Measurements from ENCODE around the gene KRR1. TPM values are rescaled to one million over a fixed set of nuclear protein-coding genes. Genes with fewer than 3 reads are reported as not detected.
"Not testable (repeated sequence)": the region's sequence is repeated elsewhere in the genome, so short reads cannot be mapped to it uniquely, and the experiment has no call there.

KRR1 gene
- total RNA-seq, 1 experiment from 2014 or later: 73.2 TPM

DNA sequence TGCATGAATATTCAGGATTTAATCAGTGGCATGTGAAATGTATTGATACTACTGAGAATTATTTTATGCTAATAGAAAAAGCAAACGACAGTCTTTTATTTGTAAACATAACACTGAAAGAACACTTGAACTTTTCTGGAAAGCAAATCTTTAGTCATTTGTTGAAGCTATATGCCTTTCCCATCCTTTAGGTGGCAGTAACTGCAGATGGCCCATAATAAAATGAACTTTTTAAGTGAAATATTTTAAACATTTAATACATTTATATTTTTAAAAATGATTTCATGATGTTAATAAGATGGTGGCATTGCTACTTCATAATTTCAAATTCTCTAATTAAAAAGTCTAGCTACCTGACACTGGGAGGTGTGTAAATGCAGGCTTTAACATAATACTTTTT is 13.9 kb upstream of the KRR1 start:
- Mint-ChIP-seq H3K36me3 (ENCODE audit: insufficient read depth, unreplicated experiment) (no peaks in the 10 kb centered on the region), H3K4me3 (ENCODE audit: unreplicated experiment) (no peak overlapping the region), H3K27me3 (ENCODE audit: insufficient read depth, unreplicated experiment) (peaks cover 2% of the 10 kb centered on the region), H3K9me3 (ENCODE audit: unreplicated experiment) (peaks cover 9% of the 10 kb centered on the region), H3K27ac (ENCODE audit: unreplicated experiment) (no peak overlapping the region), H3K4me1 (ENCODE audit: low read depth, unreplicated experiment) (peaks cover 17% of the 10 kb centered on the region)
- intact Hi-C loops (cut with micrococcal nuclease; ENCODE audit: unreplicated experiment): loop anchor here (5.0 kb wide), 1 partner anchor 822 kb away; the partner anchor contains the start of gene BBS10
- H3K4me1 ChIP-seq: no peaks in the 10 kb centered on the region
- H3K4me3 ChIP-seq (ENCODE audit: low read depth, low read length): no peak overlapping the region
- no TSS peak for BruUV-seq (replicated peaks)
- no peaks in the 10 kb centered on the region for H3K27me3 ChIP-seq (replicated peaks; ENCODE audit: control insufficient read depth, insufficient read depth, low read length)
- ChIA-PET POLR2A (interaction anchor here (0.7 kb wide), 1 partner anchor 226 kb away, joined by 7 read pairs; no protein-coding TSS in a partner anchor), CTCF (interaction anchor here (3.4 kb wide), 1 partner anchor 507 kb away, joined by 18 read pairs; the partner anchor contains the start of gene PHLDA1)
- TF ChIP-seq, protein P1, sequence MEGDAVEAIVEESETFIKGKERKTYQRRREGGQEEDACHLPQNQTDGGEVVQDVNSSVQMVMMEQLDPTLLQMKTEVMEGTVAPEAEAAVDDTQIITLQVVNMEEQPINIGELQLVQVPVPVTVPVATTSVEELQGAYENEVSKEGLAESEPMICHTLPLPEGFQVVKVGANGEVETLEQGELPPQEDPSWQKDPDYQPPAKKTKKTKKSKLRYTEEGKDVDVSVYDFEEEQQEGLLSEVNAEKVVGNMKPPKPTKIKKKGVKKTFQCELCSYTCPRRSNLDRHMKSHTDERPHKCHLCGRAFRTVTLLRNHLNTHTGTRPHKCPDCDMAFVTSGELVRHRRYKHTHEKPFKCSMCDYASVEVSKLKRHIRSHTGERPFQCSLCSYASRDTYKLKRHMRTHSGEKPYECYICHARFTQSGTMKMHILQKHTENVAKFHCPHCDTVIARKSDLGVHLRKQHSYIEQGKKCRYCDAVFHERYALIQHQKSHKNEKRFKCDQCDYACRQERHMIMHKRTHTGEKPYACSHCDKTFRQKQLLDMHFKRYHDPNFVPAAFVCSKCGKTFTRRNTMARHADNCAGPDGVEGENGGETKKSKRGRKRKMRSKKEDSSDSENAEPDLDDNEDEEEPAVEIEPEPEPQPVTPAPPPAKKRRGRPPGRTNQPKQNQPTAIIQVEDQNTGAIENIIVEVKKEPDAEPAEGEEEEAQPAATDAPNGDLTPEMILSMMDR (IDR thresholded peaks at IDR 0.05; ENCODE audit: insufficient read depth in 1 of 2, low read depth in 1 of 2, low read length in 1 of 2, severe bottlenecking in 1 of 2, unreplicated experiment in 1 of 2): peak in 1 of 2 experiments; percentile 12
- H3K9me3 ChIP-seq: no peaks in the 10 kb centered on the region
- H3K36me3 ChIP-seq (ENCODE audit: control insufficient read depth, insufficient read depth, low read length): no peaks in the 10 kb centered on the region
- no peak for DNase-seq

- H3K36me3 ChIP-seq (ENCODE audit: control insufficient read depth, insufficient read depth, low read length); H3K27me3 Mint-ChIP-seq (ENCODE audit: insufficient read depth, unreplicated experiment); H3K4me1 ChIP-seq; H3K9me3 ChIP-seq; H3K4me1 Mint-ChIP-seq (ENCODE audit: low read depth, unreplicated experiment); CTCF ChIA-PET; BruUV-seq (replicated peaks); intact Hi-C loops (cut with micrococcal nuclease; ENCODE audit: unreplicated experiment); H3K27ac Mint-ChIP-seq (ENCODE audit: unreplicated experiment); H3K4me3 ChIP-seq (ENCODE audit: low read depth, low read length); POLR2A ChIA-PET; H3K27me3 ChIP-seq (replicated peaks; ENCODE audit: control insufficient read depth, insufficient read depth, low read length); H3K4me3 Mint-ChIP-seq (ENCODE audit: unreplicated experiment); H3K36me3 Mint-ChIP-seq (ENCODE audit: insufficient read depth, unreplicated experiment); DNase-seq; H3K9me3 Mint-ChIP-seq (ENCODE audit: unreplicated experiment): not testable (repeated sequence)
These were observed 10.7 kb upstream of the KRR1 start for GRCh38 chr12:75522124-75522523.

DNA sequence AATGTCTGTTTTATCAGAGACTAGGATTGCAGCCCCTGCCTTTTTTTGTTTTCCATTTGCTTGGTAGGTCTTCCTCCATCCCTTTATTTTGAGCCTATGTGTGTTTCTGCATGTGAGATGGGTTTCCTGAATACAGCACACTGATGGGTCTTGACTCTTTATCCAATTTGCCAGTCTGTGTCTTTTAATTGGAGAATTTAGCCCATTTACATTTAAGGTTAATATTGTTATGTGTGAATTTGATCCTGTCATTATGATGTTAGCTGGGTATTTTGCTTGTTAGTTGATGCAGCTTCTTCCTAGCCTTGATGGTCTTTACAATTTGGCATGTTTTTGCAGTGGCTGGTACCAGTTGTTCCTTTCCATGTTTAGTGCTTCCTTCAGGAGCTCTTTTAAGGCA is 9.8 kb upstream of the KRR1 start:
- intact Hi-C loops (cut with micrococcal nuclease; ENCODE audit: unreplicated experiment); H3K4me1 Mint-ChIP-seq (ENCODE audit: low read depth, unreplicated experiment); H3K27me3 Mint-ChIP-seq (ENCODE audit: insufficient read depth, unreplicated experiment); H3K9me3 ChIP-seq; H3K36me3 ChIP-seq (ENCODE audit: control insufficient read depth, insufficient read depth, low read length); DNase-seq; POLR2A ChIA-PET; H3K4me1 ChIP-seq; H3K9me3 Mint-ChIP-seq (ENCODE audit: unreplicated experiment); H3K4me3 ChIP-seq (ENCODE audit: low read depth, low read length); H3K27me3 ChIP-seq (replicated peaks; ENCODE audit: control insufficient read depth, insufficient read depth, low read length); H3K27ac Mint-ChIP-seq (ENCODE audit: unreplicated experiment); H3K36me3 Mint-ChIP-seq (ENCODE audit: insufficient read depth, unreplicated experiment); CTCF ChIA-PET; BruUV-seq (replicated peaks); H3K4me3 Mint-ChIP-seq (ENCODE audit: unreplicated experiment): not testable (repeated sequence)

DNA sequence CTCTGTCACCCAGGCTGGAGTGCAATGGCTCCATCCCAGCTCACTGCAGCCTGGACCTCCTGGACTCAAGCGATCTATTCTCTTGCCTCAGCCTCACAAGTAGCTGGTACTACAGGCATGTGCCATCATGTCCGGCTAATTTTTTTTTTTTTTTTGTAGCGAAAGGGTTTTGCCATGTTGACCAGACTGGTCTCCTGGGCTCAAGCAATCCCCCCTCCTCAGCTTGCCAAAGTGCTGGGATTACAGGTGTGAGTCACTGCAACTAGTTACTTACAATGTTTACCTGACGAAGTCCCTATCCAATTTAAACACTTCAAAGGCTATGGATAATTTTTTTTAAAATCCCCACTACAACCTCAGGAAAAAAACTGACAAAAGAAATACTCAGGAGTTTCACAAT is 1.8 kb downstream of the KRR1 start:
- intact Hi-C loops (cut with micrococcal nuclease; ENCODE audit: unreplicated experiment): loop anchor here (2.0 to 5.0 kb wide), 2 partner anchors 119 to 838 kb away; partner anchors contain the start of genes BBS10 and GLIPR1L2
- Histone ChIP-seq H3K4me3 (ENCODE audit: low read depth, low read length) (no peak overlapping the region), H3K27me3 (replicated peaks; ENCODE audit: control insufficient read depth, insufficient read depth, low read length) (no peaks in the 10 kb centered on the region), H3K4me1 (0 out of 2 replicates have a peak, but pooled peaks cover 10% of the 10 kb centered on the region), H3K9me3 (no peaks in the 10 kb centered on the region), H3K36me3 (ENCODE audit: control insufficient read depth, insufficient read depth, low read length) (no peaks in the 10 kb centered on the region)
- BruUV-seq (replicated peaks): no TSS peak
- TF ChIP-seq, protein P1 (IDR thresholded peaks at IDR 0.05; ENCODE audit: insufficient read depth in 1 of 2, low read depth in 1 of 2, low read length in 1 of 2, severe bottlenecking in 1 of 2, unreplicated experiment in 1 of 2): no peak
- ChIA-PET CTCF (no interaction called here), POLR2A (no interaction called here)
- Mint-ChIP-seq H3K27me3 (ENCODE audit: insufficient read depth, unreplicated experiment) (no peaks in the 10 kb centered on the region), H3K27ac (ENCODE audit: unreplicated experiment) (no peak overlapping the region), H3K4me1 (ENCODE audit: low read depth, unreplicated experiment) (no peaks in the 10 kb centered on the region), H3K36me3 (ENCODE audit: insufficient read depth, unreplicated experiment) (peaks cover 16% of the 10 kb centered on the region), H3K4me3 (ENCODE audit: unreplicated experiment) (peak overlapping the region; percentile 100), H3K9me3 (ENCODE audit: unreplicated experiment) (no peaks in the 10 kb centered on the region)
- no peak for DNase-seq
